Neural cell (in vitro differentiated cells): Measurements from ENCODE around the gene PPEF2. TPM values are rescaled to one million over a fixed set of nuclear protein-coding genes. Genes with fewer than 3 reads are reported as not detected.

Source experiments
- H2AFZ ChIP-seq: fragments of 200-600, 300-800 bp; sonication (generic), shearing (Covaris generic); 2 replicates; pipeline ENCODE4 v1.6.0; 2014; ENCODE audit warnings: low read depth, mild to moderate bottlenecking, antibody characterized with exemption, low read length, moderate library complexity
- H3F3A ChIP-seq: fragments of 200-600 bp; shearing (Covaris generic); 2 replicates; pipeline ENCODE4 v1.6.1; 2016; ENCODE audit warnings: mild to moderate bottlenecking, moderate library complexity, mixed read lengths, antibody characterized with exemption, low read length; ENCODE audit not compliant: insufficient read depth, poor library complexity, severe bottlenecking
- H3K27ac ChIP-seq: fragments of 200-600, 300-800 bp; sonication (generic), shearing (Covaris generic); 2 replicates; pipeline ENCODE4 v1.5.1; 2014; ENCODE audit warnings: mild to moderate bottlenecking, low read length, moderate library complexity
- H3K27me3 ChIP-seq: fragments of 300-800, 200-600 bp; sonication (generic), shearing (Covaris generic); 2 replicates; pipeline ENCODE4 v1.6.0; 2014; ENCODE audit warnings: mild to moderate bottlenecking, low read depth, low read length, moderate library complexity; ENCODE audit not compliant: insufficient read depth
- H3K36me3 ChIP-seq: fragments of 300-800, 200-600 bp; sonication (generic), shearing (Covaris generic); 2 replicates; pipeline ENCODE4 v1.5.1; 2014; ENCODE audit warnings: mild to moderate bottlenecking, antibody characterized with exemption, low read length, moderate library complexity; ENCODE audit not compliant: insufficient read depth
- H3K4me2 ChIP-seq: fragments of 300-800, 200-600 bp; sonication (generic), shearing (Covaris generic); 2 replicates; pipeline ENCODE4 v1.6.0; 2014; ENCODE audit warnings: mild to moderate bottlenecking, low read length
- H3K4me3 ChIP-seq: fragments of 300-800, 200-600 bp; sonication (generic), shearing (Covaris generic); 2 replicates; pipeline ENCODE4 v1.5.1; 2014; ENCODE audit warnings: mild to moderate bottlenecking, low read length, moderate library complexity
- H3K79me2 ChIP-seq: fragments of 200-600 bp; shearing (Covaris generic); replicated peaks from 2 replicates; pipeline ENCODE4 v1.6.0; 2014; ENCODE audit warnings: mild to moderate bottlenecking, low read length, moderate library complexity; ENCODE audit not compliant: insufficient read depth
- H3K9ac ChIP-seq: fragments of 300-800, 200-600 bp; sonication (generic), shearing (Covaris generic); 2 replicates; pipeline ENCODE4 v1.6.1; 2016; ENCODE audit warnings: mild to moderate bottlenecking, low read length, mixed read lengths
- H3K9me2 ChIP-seq: fragments of 200-600 bp; shearing (Covaris generic); 2 replicates; pipeline ENCODE4 v1.6.1; 2016; ENCODE audit warnings: mild to moderate bottlenecking, low read length, mixed read lengths; ENCODE audit not compliant: insufficient read depth
- H3K9me3 ChIP-seq: fragments of 200-600, 300-800 bp; sonication (generic), shearing (Covaris generic); 2 replicates; pipeline ENCODE4 v1.6.1; 2016; ENCODE audit warnings: mild to moderate bottlenecking, mixed run types, low read length, moderate library complexity, mixed read lengths
- H4K20me1 ChIP-seq: fragments of 200-600 bp; shearing (Covaris generic); 2 replicates; pipeline ENCODE4 v1.6.1; 2016; ENCODE audit warnings: mild to moderate bottlenecking, mixed run types; ENCODE audit not compliant: insufficient read depth
- EP300 ChIP-seq: fragments of 450-650 bp; conservative IDR thresholded peaks from 2 replicates; pipeline ENCODE4 v1.6.1; 2014; ENCODE audit warnings: antibody characterized with exemption, mild to moderate bottlenecking, moderate library complexity; ENCODE audit not compliant: poor library complexity, severe bottlenecking
- EZH2 ChIP-seq: fragments of 200-600, 300-800 bp; shearing (Covaris generic), sonication (generic); IDR thresholded peaks from 2 replicates; pipeline ENCODE4 v1.6.1; 2014; ENCODE audit warnings: antibody characterized with exemption, low read length, borderline replicate concordance, mild to moderate bottlenecking; ENCODE audit not compliant: insufficient read depth, poor library complexity, severe bottlenecking
- MXI1 ChIP-seq: fragments of 450-650 bp; conservative IDR thresholded peaks from 2 replicates; pipeline ENCODE4 v1.6.1; 2014; ENCODE audit warnings: antibody characterized with exemption, mild to moderate bottlenecking; ENCODE audit not compliant: poor library complexity, severe bottlenecking
- POLR2AphosphoS5 ChIP-seq: IDR thresholded peaks from 2 replicates; pipeline ENCODE4 v1.6.1; 2012
- REST ChIP-seq: IDR thresholded peaks from 2 replicates; pipeline ENCODE4 v1.6.1; 2012; ENCODE audit warnings: borderline replicate concordance
- SMC3 ChIP-seq: fragments of 450-650 bp; conservative IDR thresholded peaks from 2 replicates; pipeline ENCODE4 v1.6.1; 2014; ENCODE audit warnings: antibody characterized with exemption, mild to moderate bottlenecking, moderate library complexity; ENCODE audit not compliant: poor library complexity
- TAF1 ChIP-seq: IDR thresholded peaks from 2 replicates; pipeline ENCODE4 v1.6.1; 2012; ENCODE audit warnings: low read depth
- polyA plus RNA-seq: library from polyadenylated mRNA; depleted of rRNA; stranded (reverse); fragments of >200 nt; gene quantifications from 2 replicates; pipeline ENCODE4 v1.2.3, GENCODE V29; 2014
- small RNA-seq, 3 experiments: library from RNA; depleted of rRNA; stranded (forward); fragments of <200 nt; gene quantifications; one replicate each; pipeline ENCODE3, GENCODE V24; 2012

PPEF2 gene
- polyA plus RNA-seq, 1 donor from 2014 or later, result 0.28 TPM

- TF ChIP-seq SMC3 (no peak), MXI1 (no peak), TAF1 (no peak), EZH2 (no peak), POLR2AphosphoS5 (no peak), EP300 (no peak), REST (no peak)
- Histone ChIP-seq H4K20me1 (no peaks in the 10 kb centered on the region), H3K4me2 (no peak overlapping the region), H3F3A (no peaks in the 10 kb centered on the region), H3K4me3 (no peak overlapping the region), H3K9ac (no peak overlapping the region), H3K9me2 (no peaks in the 10 kb centered on the region), H3K9me3 (no peaks in the 10 kb centered on the region), H3K36me3 (peaks cover 9% of the 10 kb centered on the region), H3K27ac (no peak overlapping the region), H3K79me2 (no peaks in the 10 kb centered on the region), H3K27me3 (no peaks in the 10 kb centered on the region), H2AFZ (no peak overlapping the region)
These were observed 84.4 kb downstream of the PPEF2 start for GRCh38 chr4:75817901-75818300.

Small RNA genes within 50 kb of the gene (small RNA-seq; reads per million reads assigned to genes)
- 0 to 0.82 (median 0.10) reads per million in 3 experiments for gene RNU2-16P

Other genes with a start within 250 kb of the PPEF2 start
- 329 and 332 TPM in 2 replicates for gene G3BP2, start 229.0 kb downstream of the PPEF2 start, polyA plus RNA-seq
- 37.6 and 40.0 TPM in 2 replicates for gene USO1, start 177.9 kb downstream of the PPEF2 start, polyA plus RNA-seq
- gene NAAA, start 38.6 kb upstream of the PPEF2 start, polyA plus RNA-seq, result 7.3 and 11.9 TPM in 2 replicates
- 19.1 and 22.6 TPM in 2 replicates for gene SDAD1, start 88.5 kb upstream of the PPEF2 start, polyA plus RNA-seq
- gene CXCL9, start 105.1 kb upstream of the PPEF2 start, polyA plus RNA-seq, result not detected in 2 replicates
- not detected in 2 replicates for gene CXCL10, start 121.0 kb upstream of the PPEF2 start, polyA plus RNA-seq
- gene CXCL11, start 133.6 kb upstream of the PPEF2 start, polyA plus RNA-seq, result 0.18 and 0.33 TPM in 2 replicates
- gene ART3, start 172.3 kb upstream of the PPEF2 start, polyA plus RNA-seq, result 0.25 TPM in 1 of 2 replicates, not detected in the other
- 103 and 123 TPM in 2 replicates for gene NUP54, start 245.9 kb upstream of the PPEF2 start, polyA plus RNA-seq